ENCODE measurements around the gene ITGAL.

ITGAL gene

GRCh38 chr16:30570636-30571444 is 98.3 kb downstream of the ITGAL start:
- peaks cover 7% of the 10 kb centered on the region; the same call in 1 of the 2 replicates for H3K79me2 ChIP-seq (ENCODE audit: low read length)
- peak overlapping the region; percentile 84 for H3K9ac ChIP-seq (ENCODE audit: low read length)
- H3K4me3 ChIP-seq (ENCODE audit: low read length), result peak overlapping the region; percentile 74
- peaks cover 13% of the 10 kb centered on the region for H3K4me1 ChIP-seq (ENCODE audit: low read length)
- TF ChIP-seq EZH2 (optimal IDR thresholded peaks at IDR 0.05; ENCODE audit: low read depth, low read length), result no peak
- no peak for TF ChIP-seq CTCF (IDR thresholded peaks at IDR 0.05; ENCODE audit: low read length)
- TF ChIP-seq EZH2phosphoT487 (IDR thresholded peaks at IDR 0.05; ENCODE audit: low read length), result no peak
- H3K9me3 ChIP-seq (replicated peaks; ENCODE audit: insufficient read depth, low read length), result no peaks in the 10 kb centered on the region
- H3K27me3 ChIP-seq (replicated peaks; ENCODE audit: insufficient read depth, low read length), result no peaks in the 10 kb centered on the region
- no peak for DNase-seq
- H3K4me2 ChIP-seq (ENCODE audit: low read depth, low read length), result peak overlapping the region; percentile 97
- H3F3A ChIP-seq (ENCODE audit: insufficient read depth, low read length), result peaks cover 17% of the 10 kb centered on the region
- peak overlapping the region; percentile 65 for H2AFZ ChIP-seq (ENCODE audit: low read length)
- peak overlapping the region; percentile 65; the same call in 1 of the 2 replicates for H3K27ac ChIP-seq (ENCODE audit: low read length)
- H4K20me1 ChIP-seq (ENCODE audit: insufficient read depth, low read length), result no peaks in the 10 kb centered on the region
- H3K9me2 ChIP-seq (replicated peaks; ENCODE audit: insufficient read depth, low read length), result no peaks in the 10 kb centered on the region
- no peaks in the 10 kb centered on the region for H3K36me3 ChIP-seq (replicated peaks; ENCODE audit: insufficient read depth, low read length)

- Histone ChIP-seq H3K27ac (ENCODE audit: low read length) (peak within 1 kb of the TSS; percentile 65), H3K9ac (ENCODE audit: low read length) (peak within 1 kb of the TSS; percentile 84), H3F3A (ENCODE audit: insufficient read depth, low read length) (peaks cover 17% of the 10 kb centered on the region), H2AFZ (ENCODE audit: low read length) (peak within 1 kb of the TSS; percentile 65), H3K9me3 (replicated peaks; ENCODE audit: insufficient read depth, low read length) (no peaks in the 10 kb centered on the region), H3K4me2 (ENCODE audit: low read depth, low read length) (peak within 1 kb of the TSS; percentile 97), H3K79me2 (ENCODE audit: low read length) (peaks cover 7% of the 10 kb centered on the region; the same call in 1 of the 2 replicates), H3K4me1 (ENCODE audit: low read length) (peaks cover 13% of the 10 kb centered on the region), H3K9me2 (replicated peaks; ENCODE audit: insufficient read depth, low read length) (no peaks in the 10 kb centered on the region), H3K4me3 (ENCODE audit: low read length) (peak within 1 kb of the TSS; percentile 74), H3K27me3 (replicated peaks; ENCODE audit: insufficient read depth, low read length) (no peaks in the 10 kb centered on the region), H3K36me3 (replicated peaks; ENCODE audit: insufficient read depth, low read length) (no peaks in the 10 kb centered on the region), H4K20me1 (ENCODE audit: insufficient read depth, low read length) (no peaks in the 10 kb centered on the region)
- TF ChIP-seq EZH2 (optimal IDR thresholded peaks at IDR 0.05; ENCODE audit: low read depth, low read length) (no peak), EZH2phosphoT487 (IDR thresholded peaks at IDR 0.05; ENCODE audit: low read length) (no peak), CTCF (IDR thresholded peaks at IDR 0.05; ENCODE audit: low read length) (no peak)
- DNase-seq, result peak; percentile 92
These were observed 99.1 kb downstream of the ITGAL start, which contains the start of gene ZNF688 for GRCh38 chr16:30571445-30572322. Gene ZNF688, minus strand, starts transcription at chr16:30571714. Its CDS starts 85 bp downstream, at chr16:30571629.

Measured in MM.1S (cell line).